CD4-positive, alpha-beta T cell treated with Interleukin-2 at 100 ng/mL for 4 hours (primary cell): Measurements from ENCODE around the gene MED22.
"Not testable (repeated sequence)": the region's sequence is repeated elsewhere in the genome, so short reads cannot be mapped to it uniquely, and the experiment has no call there.

ENCODE experiments used
- DNase-seq: peaks from one replicate; pipeline ENCODE4 v3.0.0-alpha.2; 2020; ENCODE audit warnings: low spot score

MED22 gene

DNA sequence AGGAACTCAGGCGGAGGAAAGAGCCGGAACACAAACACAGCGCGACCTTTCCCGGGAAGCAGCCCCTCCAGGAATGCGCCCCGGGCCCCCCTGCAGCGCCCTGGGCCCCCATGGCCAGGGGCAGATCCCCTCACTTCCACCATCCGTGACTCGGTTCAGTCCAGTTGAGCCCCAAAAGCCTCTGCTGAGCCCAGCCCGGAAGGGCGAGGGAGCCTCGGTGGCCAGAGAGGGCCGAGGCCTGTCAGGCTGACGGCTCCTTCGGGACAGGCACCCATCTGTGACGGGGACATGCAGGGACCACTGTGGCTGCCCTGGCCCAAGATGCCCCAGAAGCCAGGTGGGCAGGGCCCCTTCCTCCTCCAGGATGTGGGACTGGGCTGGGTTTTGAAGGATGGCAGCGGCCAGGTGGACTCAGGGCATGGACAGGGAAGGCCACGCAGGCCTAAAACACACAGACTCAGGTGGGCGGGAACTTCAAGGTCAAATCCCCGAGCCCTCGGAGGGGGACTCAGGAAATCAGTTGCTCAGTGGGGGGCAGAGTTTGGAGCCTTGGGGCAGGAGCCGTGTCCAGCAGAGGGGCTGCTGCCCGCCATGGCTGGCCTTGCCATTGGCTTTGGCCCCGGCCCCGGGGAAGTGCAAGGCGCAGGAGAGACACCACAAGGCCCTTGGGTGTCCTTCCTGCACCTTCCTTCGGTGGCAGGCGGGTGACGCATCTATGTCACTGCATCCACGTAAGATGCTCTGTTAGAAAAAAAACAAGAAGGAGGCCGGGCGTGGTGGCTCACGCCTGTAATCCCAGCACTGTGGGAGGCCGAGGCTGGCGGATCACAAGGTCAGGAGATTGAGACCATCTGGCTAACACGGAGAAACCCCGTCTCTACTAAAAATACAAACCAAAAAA is 43.2 kb downstream of the MED22 start:
- DNase-seq = no peak

DNA sequence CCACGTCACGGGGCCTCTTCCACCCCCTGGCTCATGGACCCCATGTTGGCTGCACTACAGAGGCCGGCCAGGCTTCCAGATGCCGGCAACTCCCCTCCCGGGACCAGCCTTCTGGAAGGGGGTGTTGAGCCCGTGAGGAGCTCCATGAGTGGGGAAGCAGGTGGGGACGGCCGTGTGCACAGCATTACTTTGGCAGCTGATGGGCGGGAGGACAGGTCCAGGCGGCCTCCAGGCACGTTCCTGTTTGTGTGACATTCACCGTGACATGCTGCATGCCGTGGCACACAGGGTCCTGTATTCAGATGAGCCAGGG is 43.8 kb downstream of the MED22 start:
- DNase-seq = no peak

DNA sequence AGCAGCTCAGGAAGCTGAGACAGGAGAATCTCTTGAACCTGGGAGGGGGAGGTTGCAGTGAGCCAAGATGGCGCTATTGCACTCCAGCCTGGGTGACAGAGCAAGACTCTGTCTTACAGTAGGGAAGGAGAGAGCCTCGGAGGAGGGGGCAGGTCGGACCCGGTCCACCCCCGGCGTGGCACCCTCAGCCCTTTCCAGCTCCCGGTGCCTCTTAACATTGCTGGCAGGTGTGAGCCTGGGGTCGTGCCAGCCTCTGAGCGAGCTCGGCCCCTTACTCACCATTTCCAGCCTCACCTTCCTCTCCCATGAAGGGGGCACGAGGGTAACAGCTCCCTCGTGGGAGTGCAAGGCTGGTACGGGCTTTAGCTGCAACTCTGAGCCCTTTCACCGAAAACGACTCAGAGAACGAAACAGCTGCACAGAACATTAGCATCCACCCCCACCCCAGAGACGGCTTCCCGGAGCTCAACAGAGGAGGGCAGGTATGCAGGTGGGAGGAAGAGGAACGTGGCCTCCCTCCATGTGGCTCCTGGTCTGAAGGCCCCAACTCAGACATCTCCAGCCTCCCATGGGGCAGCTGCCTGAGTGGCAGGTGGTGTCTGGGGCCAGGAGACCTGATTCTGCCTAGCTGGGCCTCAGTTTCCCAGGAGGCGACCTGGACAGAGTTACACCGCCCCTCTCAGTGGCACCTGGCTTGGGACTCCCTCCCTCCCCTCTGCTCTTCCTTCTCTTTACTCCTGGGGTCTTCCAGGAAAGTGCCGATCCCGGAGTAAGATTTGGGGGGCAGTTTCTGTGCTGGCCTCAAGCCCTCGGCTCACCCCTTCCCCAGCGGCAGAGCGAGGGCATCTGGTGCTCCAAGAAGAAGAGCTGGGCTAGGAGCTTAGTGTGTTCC is 44.4 kb downstream of the MED22 start:
- DNase-seq = no peak

DNA sequence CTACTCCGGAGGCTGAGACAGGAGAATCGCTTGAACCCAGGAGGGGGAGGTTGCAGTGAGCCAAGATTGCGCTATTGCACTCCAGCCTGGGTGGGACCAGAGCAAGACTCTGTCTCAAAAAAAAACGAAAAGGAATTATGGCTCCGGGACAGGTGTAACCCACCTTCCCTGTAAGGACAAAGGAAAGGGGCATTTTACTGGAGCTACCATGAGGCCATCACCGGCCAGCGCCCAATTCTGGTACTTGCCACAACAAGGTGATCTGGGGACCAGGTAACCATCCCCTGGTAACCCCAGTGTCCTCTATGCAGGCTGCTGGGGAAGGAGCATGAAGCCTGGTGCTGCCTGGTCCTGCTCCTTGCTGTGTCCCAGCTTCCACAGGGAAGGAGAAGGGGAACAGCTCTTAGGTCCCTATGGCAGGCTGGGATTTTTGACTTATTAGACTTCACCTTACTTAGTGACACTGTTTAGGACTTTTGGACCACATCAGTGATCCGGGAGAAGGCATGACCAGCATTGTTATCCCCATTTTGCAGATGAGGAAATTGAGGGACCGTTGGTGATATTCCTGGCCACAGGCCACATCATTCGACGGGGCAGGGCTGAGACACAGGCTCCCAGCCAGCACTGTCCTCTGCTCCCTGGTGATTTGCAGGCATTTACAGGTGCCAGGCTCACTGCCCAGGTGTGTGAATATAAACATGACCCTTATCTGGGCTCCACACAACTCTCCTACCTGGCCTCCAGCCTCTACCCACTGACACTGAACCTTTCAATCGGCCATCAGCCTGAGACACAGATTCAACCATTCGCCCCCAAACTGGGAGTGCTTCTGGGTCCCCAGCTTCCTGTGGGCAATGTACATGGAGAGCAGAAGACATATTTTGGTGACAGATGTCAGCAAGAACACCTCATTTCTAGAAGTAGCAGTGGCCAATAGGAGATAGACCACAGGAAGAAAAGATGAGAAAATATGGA is 46.4 kb downstream of the MED22 start:
- no peak for DNase-seq

DNA sequence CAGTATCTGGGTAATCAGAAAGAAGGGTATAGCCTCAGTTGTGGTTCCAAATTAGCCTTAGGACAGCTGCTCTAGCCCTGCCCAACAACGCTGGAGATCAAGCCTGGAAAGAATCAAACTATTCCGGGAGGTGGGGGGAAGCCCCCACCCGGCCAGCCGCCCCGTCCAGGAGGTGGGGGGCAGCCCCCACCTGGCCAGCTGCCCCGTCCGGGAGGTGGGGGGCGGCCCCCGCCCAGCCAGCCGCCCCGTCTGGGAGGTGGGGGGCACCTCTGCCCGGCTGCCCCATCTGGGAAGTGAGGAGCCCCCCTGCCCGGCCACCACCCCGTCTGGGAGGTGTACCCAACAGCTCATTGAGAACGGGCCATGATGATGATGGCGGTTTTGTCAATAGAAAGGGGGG is 47.9 kb downstream of the MED22 start:
- not testable (repeated sequence) for DNase-seq

DNA sequence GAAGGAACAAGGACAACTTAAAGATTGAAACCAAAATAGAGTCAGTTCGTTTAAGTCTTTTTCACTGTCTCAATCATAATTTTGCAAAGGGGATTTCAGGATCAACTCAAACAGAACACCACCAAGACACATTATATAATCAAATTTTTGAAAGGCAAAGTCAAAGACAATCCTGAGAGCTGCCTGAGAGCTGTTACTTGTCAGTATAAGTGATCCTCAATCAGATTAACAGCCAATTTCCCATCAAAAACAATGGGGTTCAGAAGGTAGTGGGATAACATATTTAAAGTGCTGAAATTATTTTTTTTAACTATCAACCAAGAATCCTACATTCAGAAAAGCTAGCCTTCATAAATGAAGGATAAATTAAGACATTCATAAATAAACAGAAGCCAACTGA is 53.7 kb downstream of the MED22 start:
- DNase-seq = no peak

DNA sequence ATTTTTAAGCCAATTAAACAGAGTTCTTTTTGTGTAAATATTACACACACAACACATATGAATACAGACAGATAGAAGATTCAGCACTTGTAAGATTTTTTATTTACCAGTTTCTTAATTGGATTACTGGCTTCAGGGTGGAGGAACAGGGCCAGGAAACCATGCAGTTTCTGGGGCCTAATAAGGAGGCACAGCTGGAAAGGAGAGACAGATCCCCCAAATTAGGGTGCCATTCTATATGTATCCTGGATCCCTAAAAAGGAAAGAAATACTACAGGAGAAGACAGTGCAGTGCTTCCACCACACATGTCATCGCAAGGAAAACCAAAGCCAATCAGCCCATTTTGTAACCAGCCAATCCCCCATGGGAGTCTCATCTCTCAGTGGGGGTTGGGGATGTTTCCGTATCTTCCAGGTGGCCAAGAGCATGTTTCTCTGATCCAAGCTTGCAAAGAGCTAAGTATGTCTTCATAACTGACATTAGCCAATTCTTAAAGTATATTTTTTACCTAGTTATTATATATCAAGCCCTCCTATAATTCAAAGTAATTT is 57.1 kb downstream of the MED22 start:
- DNase-seq = no peak
